H1 (cell line): Measurements from ENCODE around the gene PSMB1. TPM values are rescaled to one million over a fixed set of nuclear protein-coding genes. Genes with fewer than 3 reads are reported as not detected.
A peak's percentile ranks its signal among the peaks of the same experiment; 100 is the strongest.

Source experiments
- CTCF ChIA-PET: fragments of 300-600 bp; sonication (Branson Sonifier 250); formaldehyde crosslinking; loops from one replicate; lab custom pipeline; 2021; ENCODE audit not compliant: partially characterized antibody; lab: Charles Lee
- POLR2A ChIA-PET: fragments of 300-600 bp; sonication (Branson Sonifier 250); formaldehyde crosslinking; loops from one replicate; lab custom pipeline; 2021; ENCODE audit warnings: inconsistent platforms; ENCODE audit not compliant: partially characterized antibody; lab: Charles Lee
- DNase-seq, 2 experiments: peaks; one replicate each; pipeline versions ENCODE4 v3.0.0 to v3.0.0-alpha.2; 2010 to 2022; ENCODE audit warnings: low spot score in 2 of 2, low read depth in 1 of 2, mixed read lengths in 1 of 2
- FAIRE-seq: peaks from 2 replicates; lab custom pipeline; 2011; peaks lifted over from hg19 to GRCh38; lab: Jason Lieb, UNC
- H2AFZ ChIP-seq: 2 replicates; pipeline ENCODE4 v1.8.1; 2012; ENCODE audit warnings: low read length, inconsistent platforms
- H2AK5ac ChIP-seq: 2 replicates; pipeline ENCODE4 v1.6.1; 2013; ENCODE audit warnings: low read depth, low read length
- H2BK120ac ChIP-seq: replicated peaks from 2 replicates; pipeline ENCODE3; 2013; ENCODE audit warnings: low read depth, low read length, inconsistent platforms
- H2BK12ac ChIP-seq: 2 replicates; pipeline ENCODE4 v1.6.1; 2013; ENCODE audit warnings: low read depth, low read length
- H2BK15ac ChIP-seq: 2 replicates; pipeline ENCODE4 v1.6.1; 2013; ENCODE audit warnings: low read length
- H2BK20ac ChIP-seq: 2 replicates; pipeline ENCODE4 v1.6.1; 2013; ENCODE audit warnings: low read length
- H2BK5ac ChIP-seq: 2 replicates; pipeline ENCODE4 v1.6.1; 2013; ENCODE audit warnings: low read depth, low read length
- H3K14ac ChIP-seq: 2 replicates; pipeline ENCODE4 v1.6.1; 2013; ENCODE audit warnings: inconsistent platforms; ENCODE audit not compliant: insufficient read length
- H3K18ac ChIP-seq: 2 replicates; pipeline ENCODE4 v1.6.1; 2013; ENCODE audit warnings: low read length; ENCODE audit errors: extremely low read depth
- H3K23ac ChIP-seq: 2 replicates; pipeline ENCODE4 v1.6.1; 2013; ENCODE audit warnings: inconsistent platforms; ENCODE audit not compliant: insufficient read length
- H3K23me2 ChIP-seq: 2 replicates; pipeline ENCODE4 v1.6.1; 2013; ENCODE audit warnings: low read depth, low read length
- H3K27ac ChIP-seq: 2 replicates; pipeline ENCODE4 v1.6.1; 2011; ENCODE audit warnings: low read depth, low read length, inconsistent platforms
- H3K27me3 ChIP-seq, 4 experiments: replicated peaks in 1 of 4; 1 replicate in 1 of 4; 2 replicates in 3 of 4; pipeline versions ENCODE4 v1.6.1 to v1.8.1; 2011 to 2013; ENCODE audit warnings: low read length in 3 of 4, mild to moderate bottlenecking in 3 of 4, inconsistent platforms in 2 of 4, mixed read lengths in 2 of 4, moderate library complexity in 1 of 4; ENCODE audit not compliant: control insufficient read depth in 3 of 4, insufficient read depth in 3 of 4; ENCODE audit errors: extremely low read depth in 1 of 4
- H3K36me3 ChIP-seq, 4 experiments: 2 replicates each; pipeline versions ENCODE4 v1.6.1 to v1.8.1; 2011 to 2013; ENCODE audit warnings: mild to moderate bottlenecking in 4 of 4, low read length in 3 of 4, moderate library complexity in 2 of 4, control low read depth in 1 of 4, inconsistent platforms in 1 of 4; ENCODE audit not compliant: insufficient read depth in 4 of 4, control insufficient read depth in 2 of 4
- H3K4ac ChIP-seq: replicated peaks from 2 replicates; pipeline ENCODE3; 2013; ENCODE audit warnings: low read length, low read depth, mixed read lengths, inconsistent platforms; ENCODE audit not compliant: insufficient read length
- H3K4me1 ChIP-seq, 4 experiments: replicated peaks in 1 of 4; 1 replicate in 1 of 4; 2 replicates in 3 of 4; pipeline versions ENCODE4 v1.6.1 to v1.8.1; 2011 to 2013; ENCODE audit warnings: low read length in 3 of 4, inconsistent platforms in 2 of 4, mixed read lengths in 1 of 4; ENCODE audit not compliant: insufficient read depth in 4 of 4, control insufficient read depth in 3 of 4
- H3K4me2 ChIP-seq, 2 experiments: 2 replicates each; pipeline versions ENCODE4 v1.6.1 to v1.8.1; 2011 to 2013; ENCODE audit warnings: low read depth in 2 of 2, low read length in 2 of 2, control low read depth in 1 of 2, inconsistent platforms in 1 of 2, mild to moderate bottlenecking in 1 of 2; ENCODE audit not compliant: insufficient read depth in 1 of 2
- H3K4me3 ChIP-seq, 4 experiments: fragments of 200-600, 300-600 bp in 1 of 4; sonication (generic), shearing (Covaris generic), sonication (Bioruptor Twin) in 1 of 4; 2 replicates each; pipeline versions ENCODE4 v1.5.1 to v1.8.1; 2011 to 2016; ENCODE audit warnings: low read length in 4 of 4, low read depth in 3 of 4, control low read depth in 2 of 4, inconsistent platforms in 2 of 4, mild to moderate bottlenecking in 2 of 4, mixed read lengths in 1 of 4, moderate library complexity in 1 of 4; ENCODE audit not compliant: insufficient read depth in 2 of 4; ENCODE audit errors: extremely low read depth in 1 of 4
- H3K56ac ChIP-seq: replicated peaks from 2 replicates; pipeline ENCODE3; 2013; ENCODE audit warnings: low read depth, mild to moderate bottlenecking, mixed read lengths, low read length, inconsistent platforms; ENCODE audit not compliant: insufficient read length
- H3K79me1 ChIP-seq: 2 replicates; pipeline ENCODE4 v1.6.1; 2013; ENCODE audit warnings: low read depth, low read length, control low read depth
- H3K79me2 ChIP-seq, 2 experiments: 2 replicates each; pipeline versions ENCODE4 v1.6.1 to v1.8.1; 2012 to 2013; ENCODE audit warnings: low read length in 2 of 2, mild to moderate bottlenecking in 2 of 2, inconsistent platforms in 1 of 2; ENCODE audit not compliant: insufficient read depth in 2 of 2, control insufficient read depth in 1 of 2
- H3K9ac ChIP-seq, 4 experiments: replicated peaks in 1 of 4; 1 replicate in 1 of 4; 2 replicates in 3 of 4; pipeline versions ENCODE4 v1.6.1 to v1.8.1; 2011 to 2013; ENCODE audit warnings: low read depth in 3 of 4, low read length in 3 of 4, control low read depth in 2 of 4, mild to moderate bottlenecking in 2 of 4, moderate library complexity in 2 of 4, inconsistent platforms in 1 of 4; ENCODE audit errors: extremely low read depth in 1 of 4
- H3K9me3 ChIP-seq, 2 experiments: 2 replicates each; pipeline versions ENCODE4 v1.6.1 to v1.8.1; 2012 to 2013; ENCODE audit warnings: mild to moderate bottlenecking in 2 of 2, moderate library complexity in 2 of 2, control low read depth in 1 of 2, inconsistent platforms in 1 of 2, low read depth in 1 of 2, low read length in 1 of 2, mixed read lengths in 1 of 2; ENCODE audit not compliant: insufficient read depth in 2 of 2
- H4K20me1 ChIP-seq, 2 experiments: replicated peaks in 1 of 2; 2 replicates each; pipeline versions ENCODE3 to v1.8.1; 2011 to 2013; ENCODE audit warnings: inconsistent platforms in 2 of 2, low read length in 2 of 2, mild to moderate bottlenecking in 1 of 2; ENCODE audit not compliant: insufficient read depth in 2 of 2, control insufficient read depth in 1 of 2
- H4K5ac ChIP-seq: 2 replicates; pipeline ENCODE4 v1.6.1; 2013; ENCODE audit warnings: low read length, low read depth, mixed read lengths, inconsistent platforms; ENCODE audit not compliant: insufficient read length
- H4K8ac ChIP-seq: 2 replicates; pipeline ENCODE4 v1.8.0; 2013; ENCODE audit warnings: mild to moderate bottlenecking, moderate library complexity, low read length, inconsistent platforms; ENCODE audit not compliant: insufficient read depth; ENCODE audit errors: extremely low read depth
- H4K91ac ChIP-seq: replicated peaks from 2 replicates; pipeline ENCODE3; 2013; ENCODE audit warnings: low read length, mixed read lengths, inconsistent platforms; ENCODE audit not compliant: insufficient read length
- WGBS, 2 experiments: shearing (Covaris generic) in 1 of 2; methylation state at CpG; one replicate each; pipeline versions ENCODE4 v1.1.6 to v1.1.7; 2013 to 2015; ENCODE audit warnings: low lambda C conversion rate in 2 of 2, mixed read lengths in 2 of 2, inconsistent platforms in 1 of 2, low coverage in 1 of 2, missing lambda C conversion rate in 1 of 2; ENCODE audit not compliant: insufficient replicate concordance in 2 of 2, insufficient coverage in 1 of 2, insufficient read length in 1 of 2; ENCODE audit errors: extremely low coverage in 1 of 2, missing lambda C conversion rate in 1 of 2; 5-methylcytosine and 5-hydroxymethylcytosine counted together
- polyA plus RNA-seq, 7 experiments: library from polyadenylated mRNA; depleted of rRNA in 3 of 7; stranded (reverse) in 5 of 7; unstranded in 2 of 7; fragments of >200 nt in 5 of 7; fragments of 200-250 nt in 2 of 7; gene quantifications; 1 replicate in 5 of 7; 2 replicates in 1 of 7; 4 replicates in 1 of 7; pipeline versions ENCODE4 v1.2.1 to v1.2.3, GENCODE V29; 2011 to 2013; ENCODE audit warnings: missing spikeins in 2 of 7, mixed read lengths in 2 of 7
- total RNA-seq: library from RNA; stranded (reverse); fragmentation: NEBNext Ultra II Directional; extraction: Animal tissue kit (Norgen Biotek cat#: 25700); gene quantifications from 2 replicates; pipeline ENCODE4 v1.2.1, GENCODE V29; 2021
- TF ChIP-seq, protein P1 (sequence below), 3 experiments: IDR thresholded peaks; 1 replicate in 2 of 3; 2 replicates in 1 of 3; pipeline versions ENCODE4 v1.5.1 to v1.6.1; 2011; ENCODE audit warnings: low read length in 3 of 3, mild to moderate bottlenecking in 3 of 3, inconsistent platforms in 2 of 3, low read depth in 1 of 3, moderate library complexity in 1 of 3; ENCODE audit not compliant: insufficient read depth in 1 of 3; ENCODE audit errors: control extremely low read depth in 1 of 3

The PSMB1 gene
- total and polyA plus RNA-seq, 2 of the 8 experiments (the other 6 are each of a cell fraction or from before 2014, with no cell fraction given): 237 to 609 TPM

DNA sequence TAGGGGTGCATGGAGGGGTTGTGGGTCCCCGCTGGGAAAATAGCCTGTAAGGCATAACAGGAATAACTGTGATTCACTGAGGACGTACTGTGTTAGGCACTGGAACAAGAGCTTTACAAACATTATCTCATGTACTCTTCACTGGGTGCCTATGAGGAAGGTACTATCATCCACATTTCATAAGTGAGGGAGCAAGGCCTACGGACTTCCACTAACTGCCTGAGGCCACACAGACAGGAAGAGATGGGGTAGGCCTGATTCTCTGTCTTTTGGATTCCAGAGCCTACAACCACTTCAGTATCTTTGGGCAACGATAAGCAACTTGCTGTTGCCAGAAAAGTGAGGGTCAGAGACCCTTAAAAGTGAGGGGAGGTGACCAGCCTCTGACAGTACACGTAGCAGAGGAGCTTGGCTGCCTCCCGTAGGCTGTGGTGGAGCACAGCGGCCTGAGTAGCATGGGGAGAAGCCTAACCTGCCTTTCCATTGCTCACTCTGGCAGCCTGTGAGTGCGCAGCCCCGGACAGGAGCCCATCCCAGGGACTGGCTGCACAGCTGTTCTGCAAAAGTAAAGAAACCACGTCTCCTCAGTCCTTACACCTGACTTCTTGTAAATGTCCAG is 30.4 kb downstream of the PSMB1 start:
- no peaks in the 10 kb centered on the region for H3K23me2 ChIP-seq
- no peak overlapping the region for H2BK20ac ChIP-seq
- H2BK15ac ChIP-seq: no peak overlapping the region
- H2AFZ ChIP-seq: no peak overlapping the region
- no peaks in the 10 kb centered on the region for H3K36me3 ChIP-seq
- H4K5ac ChIP-seq: no peak overlapping the region
- H4K91ac ChIP-seq: no peak overlapping the region
- no peak overlapping the region for H3K56ac ChIP-seq
- H3K14ac ChIP-seq: no peak overlapping the region
- no peaks in the 10 kb centered on the region for H3K9me3 ChIP-seq
- no peaks in the 10 kb centered on the region for H3K79me2 ChIP-seq
- no peaks in the 10 kb centered on the region for H3K27me3 ChIP-seq
- peak; percentile 74 for FAIRE-seq
- no peaks in the 10 kb centered on the region for H3K79me1 ChIP-seq
- no peak overlapping the region for H3K9ac ChIP-seq
- H3K27ac ChIP-seq: no peak overlapping the region
- ChIA-PET CTCF (interaction anchor here (0.7 to 2.0 kb wide), 15 partner anchors 9 to 753 kb away, joined by 3 to 7 read pairs (median 4); no protein-coding TSS in a partner anchor), POLR2A (interaction anchor here (1.9 kb wide), 1 partner anchor 232 kb away, joined by 6 read pairs; the partner anchor contains the start of gene DLL1)
- WGBS, 2 experiments: 84% methylated on average over 10 of the region's 10 CpGs; no CpG with 5 or more reads in 1 of the 2 experiments
- H3K4me2 ChIP-seq: no peak overlapping the region
- no peak overlapping the region for H3K4me3 ChIP-seq
- H2BK12ac ChIP-seq: 0 out of 2 replicates have a peak overlapping the region, but pooled peaks have one; percentile 60
- H3K18ac ChIP-seq: no peak overlapping the region
- H4K8ac ChIP-seq: no peak overlapping the region
- no peak overlapping the region for H3K23ac ChIP-seq
- no peaks in the 10 kb centered on the region for H3K4me1 ChIP-seq
- H4K20me1 ChIP-seq: no peaks in the 10 kb centered on the region
- no peak overlapping the region for H2BK5ac ChIP-seq
- H2BK120ac ChIP-seq: no peak overlapping the region
- no peak for DNase-seq
- no peak overlapping the region for H3K4ac ChIP-seq
- H2AK5ac ChIP-seq: no peak overlapping the region
- TF ChIP-seq, protein P1, sequence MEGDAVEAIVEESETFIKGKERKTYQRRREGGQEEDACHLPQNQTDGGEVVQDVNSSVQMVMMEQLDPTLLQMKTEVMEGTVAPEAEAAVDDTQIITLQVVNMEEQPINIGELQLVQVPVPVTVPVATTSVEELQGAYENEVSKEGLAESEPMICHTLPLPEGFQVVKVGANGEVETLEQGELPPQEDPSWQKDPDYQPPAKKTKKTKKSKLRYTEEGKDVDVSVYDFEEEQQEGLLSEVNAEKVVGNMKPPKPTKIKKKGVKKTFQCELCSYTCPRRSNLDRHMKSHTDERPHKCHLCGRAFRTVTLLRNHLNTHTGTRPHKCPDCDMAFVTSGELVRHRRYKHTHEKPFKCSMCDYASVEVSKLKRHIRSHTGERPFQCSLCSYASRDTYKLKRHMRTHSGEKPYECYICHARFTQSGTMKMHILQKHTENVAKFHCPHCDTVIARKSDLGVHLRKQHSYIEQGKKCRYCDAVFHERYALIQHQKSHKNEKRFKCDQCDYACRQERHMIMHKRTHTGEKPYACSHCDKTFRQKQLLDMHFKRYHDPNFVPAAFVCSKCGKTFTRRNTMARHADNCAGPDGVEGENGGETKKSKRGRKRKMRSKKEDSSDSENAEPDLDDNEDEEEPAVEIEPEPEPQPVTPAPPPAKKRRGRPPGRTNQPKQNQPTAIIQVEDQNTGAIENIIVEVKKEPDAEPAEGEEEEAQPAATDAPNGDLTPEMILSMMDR (IDR thresholded peaks at IDR 0.05; ENCODE audit: control extremely low read depth in 1 of 3, insufficient read depth in 1 of 3, low read depth in 1 of 3, low read length in 3 of 3): peak; percentile 64 to 93 (median 92)
